Mammary epithelial cell (primary cell): Measurements from ENCODE around the gene ESRRG.
"Not testable (repeated sequence)": the region's sequence is repeated elsewhere in the genome, so short reads cannot be mapped to it uniquely, and the experiment has no call there.

Experiments used
- EZH2 ChIP-seq: IDR thresholded peaks from 2 replicates; pipeline ENCODE4 v1.6.1; 2012; ENCODE audit warnings: low read length, inconsistent platforms, borderline replicate concordance
- TF ChIP-seq, protein P1 (sequence below), 2 donors: IDR thresholded peaks in 1 of 2; conservative IDR thresholded peaks in 1 of 2; 2 replicates each; pipeline ENCODE4 v1.5.1; 2011 to 2012; ENCODE audit warnings: inconsistent platforms in 2 of 2, low read length in 2 of 2, mild to moderate bottlenecking in 2 of 2, control low read depth in 1 of 2, low read depth in 1 of 2; ENCODE audit not compliant: insufficient read depth in 1 of 2; ENCODE audit errors: extremely low read depth in 1 of 2

- TF ChIP-seq, protein P1, sequence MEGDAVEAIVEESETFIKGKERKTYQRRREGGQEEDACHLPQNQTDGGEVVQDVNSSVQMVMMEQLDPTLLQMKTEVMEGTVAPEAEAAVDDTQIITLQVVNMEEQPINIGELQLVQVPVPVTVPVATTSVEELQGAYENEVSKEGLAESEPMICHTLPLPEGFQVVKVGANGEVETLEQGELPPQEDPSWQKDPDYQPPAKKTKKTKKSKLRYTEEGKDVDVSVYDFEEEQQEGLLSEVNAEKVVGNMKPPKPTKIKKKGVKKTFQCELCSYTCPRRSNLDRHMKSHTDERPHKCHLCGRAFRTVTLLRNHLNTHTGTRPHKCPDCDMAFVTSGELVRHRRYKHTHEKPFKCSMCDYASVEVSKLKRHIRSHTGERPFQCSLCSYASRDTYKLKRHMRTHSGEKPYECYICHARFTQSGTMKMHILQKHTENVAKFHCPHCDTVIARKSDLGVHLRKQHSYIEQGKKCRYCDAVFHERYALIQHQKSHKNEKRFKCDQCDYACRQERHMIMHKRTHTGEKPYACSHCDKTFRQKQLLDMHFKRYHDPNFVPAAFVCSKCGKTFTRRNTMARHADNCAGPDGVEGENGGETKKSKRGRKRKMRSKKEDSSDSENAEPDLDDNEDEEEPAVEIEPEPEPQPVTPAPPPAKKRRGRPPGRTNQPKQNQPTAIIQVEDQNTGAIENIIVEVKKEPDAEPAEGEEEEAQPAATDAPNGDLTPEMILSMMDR (conservative IDR thresholded peaks at IDR 0.05 in 1 of 2, IDR thresholded peaks at IDR 0.05 in 1 of 2; ENCODE audit: extremely low read depth in 1 of 2, insufficient read depth in 1 of 2, low read depth in 1 of 2, low read length in 2 of 2) = not testable (repeated sequence)
- not testable (repeated sequence) for TF ChIP-seq EZH2
Observed at GRCh38 chr1:216704065-216704464, 19.2 kb downstream of the ESRRG start.
